Right lobe of liver (tissue), 4 donors: ENCODE data around the gene VPS13A.

Experiments used
- POLR2A ChIP-seq: fragments of 450-650 bp; IDR thresholded peaks from one replicate; pipeline ENCODE4 v1.6.1; 2017; ENCODE audit warnings: antibody characterized with exemption, mild to moderate bottlenecking
- TF ChIP-seq, protein P1 (sequence below), 4 donors: fragments of 200-600 bp in 3 of 4; fragments of 450-650 bp in 1 of 4; IDR thresholded peaks; one replicate each; pipeline versions ENCODE4 v1.5.1 to v1.8.0; 2016 to 2022; ENCODE audit warnings: antibody characterized with exemption in 4 of 4, mild to moderate bottlenecking in 2 of 4
- donor health status: DM: no; HTN: no; CAD: no.
- donor health status: DM: no; HTN: no; CAD: no.
- donor health status: DM: no; HTN: yes; CAD: no.

GRCh38 chr9:77422969-77423368 is 245.6 kb downstream of the VPS13A start:
- TF ChIP-seq, protein P1, sequence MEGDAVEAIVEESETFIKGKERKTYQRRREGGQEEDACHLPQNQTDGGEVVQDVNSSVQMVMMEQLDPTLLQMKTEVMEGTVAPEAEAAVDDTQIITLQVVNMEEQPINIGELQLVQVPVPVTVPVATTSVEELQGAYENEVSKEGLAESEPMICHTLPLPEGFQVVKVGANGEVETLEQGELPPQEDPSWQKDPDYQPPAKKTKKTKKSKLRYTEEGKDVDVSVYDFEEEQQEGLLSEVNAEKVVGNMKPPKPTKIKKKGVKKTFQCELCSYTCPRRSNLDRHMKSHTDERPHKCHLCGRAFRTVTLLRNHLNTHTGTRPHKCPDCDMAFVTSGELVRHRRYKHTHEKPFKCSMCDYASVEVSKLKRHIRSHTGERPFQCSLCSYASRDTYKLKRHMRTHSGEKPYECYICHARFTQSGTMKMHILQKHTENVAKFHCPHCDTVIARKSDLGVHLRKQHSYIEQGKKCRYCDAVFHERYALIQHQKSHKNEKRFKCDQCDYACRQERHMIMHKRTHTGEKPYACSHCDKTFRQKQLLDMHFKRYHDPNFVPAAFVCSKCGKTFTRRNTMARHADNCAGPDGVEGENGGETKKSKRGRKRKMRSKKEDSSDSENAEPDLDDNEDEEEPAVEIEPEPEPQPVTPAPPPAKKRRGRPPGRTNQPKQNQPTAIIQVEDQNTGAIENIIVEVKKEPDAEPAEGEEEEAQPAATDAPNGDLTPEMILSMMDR (IDR thresholded peaks at IDR 0.05) = no peak
- TF ChIP-seq POLR2A = no peak
